Neural cell (in vitro differentiated cells): ENCODE data around the gene GRAP2. TPM values are rescaled to one million over a fixed set of nuclear protein-coding genes. Genes with fewer than 3 reads are reported as not detected.

Experiments
- H2AFZ ChIP-seq: fragments of 200-600, 300-800 bp; sonication (generic), shearing (Covaris generic); 2 replicates; pipeline ENCODE4 v1.6.0; 2014; ENCODE audit warnings: low read depth, mild to moderate bottlenecking, antibody characterized with exemption, low read length, moderate library complexity
- H3F3A ChIP-seq: fragments of 200-600 bp; shearing (Covaris generic); 2 replicates; pipeline ENCODE4 v1.6.1; 2016; ENCODE audit warnings: mild to moderate bottlenecking, moderate library complexity, mixed read lengths, antibody characterized with exemption, low read length; ENCODE audit not compliant: insufficient read depth, poor library complexity, severe bottlenecking
- H3K27ac ChIP-seq: fragments of 200-600, 300-800 bp; sonication (generic), shearing (Covaris generic); 2 replicates; pipeline ENCODE4 v1.5.1; 2014; ENCODE audit warnings: mild to moderate bottlenecking, low read length, moderate library complexity
- H3K27me3 ChIP-seq: fragments of 300-800, 200-600 bp; sonication (generic), shearing (Covaris generic); 2 replicates; pipeline ENCODE4 v1.6.0; 2014; ENCODE audit warnings: mild to moderate bottlenecking, low read depth, low read length, moderate library complexity; ENCODE audit not compliant: insufficient read depth
- H3K36me3 ChIP-seq: fragments of 300-800, 200-600 bp; sonication (generic), shearing (Covaris generic); 2 replicates; pipeline ENCODE4 v1.5.1; 2014; ENCODE audit warnings: mild to moderate bottlenecking, antibody characterized with exemption, low read length, moderate library complexity; ENCODE audit not compliant: insufficient read depth
- H3K4me2 ChIP-seq: fragments of 300-800, 200-600 bp; sonication (generic), shearing (Covaris generic); 2 replicates; pipeline ENCODE4 v1.6.0; 2014; ENCODE audit warnings: mild to moderate bottlenecking, low read length
- H3K4me3 ChIP-seq: fragments of 300-800, 200-600 bp; sonication (generic), shearing (Covaris generic); 2 replicates; pipeline ENCODE4 v1.5.1; 2014; ENCODE audit warnings: mild to moderate bottlenecking, low read length, moderate library complexity
- H3K79me2 ChIP-seq: fragments of 200-600 bp; shearing (Covaris generic); replicated peaks from 2 replicates; pipeline ENCODE4 v1.6.0; 2014; ENCODE audit warnings: mild to moderate bottlenecking, low read length, moderate library complexity; ENCODE audit not compliant: insufficient read depth
- H3K9ac ChIP-seq: fragments of 300-800, 200-600 bp; sonication (generic), shearing (Covaris generic); 2 replicates; pipeline ENCODE4 v1.6.1; 2016; ENCODE audit warnings: mild to moderate bottlenecking, low read length, mixed read lengths
- H3K9me2 ChIP-seq: fragments of 200-600 bp; shearing (Covaris generic); 2 replicates; pipeline ENCODE4 v1.6.1; 2016; ENCODE audit warnings: mild to moderate bottlenecking, low read length, mixed read lengths; ENCODE audit not compliant: insufficient read depth
- H3K9me3 ChIP-seq: fragments of 200-600, 300-800 bp; sonication (generic), shearing (Covaris generic); 2 replicates; pipeline ENCODE4 v1.6.1; 2016; ENCODE audit warnings: mild to moderate bottlenecking, mixed run types, low read length, moderate library complexity, mixed read lengths
- H4K20me1 ChIP-seq: fragments of 200-600 bp; shearing (Covaris generic); 2 replicates; pipeline ENCODE4 v1.6.1; 2016; ENCODE audit warnings: mild to moderate bottlenecking, mixed run types; ENCODE audit not compliant: insufficient read depth
- CTCF ChIP-seq: fragments of 450-650 bp; IDR thresholded peaks from 2 replicates; pipeline ENCODE4 v1.5.1; 2014; ENCODE audit warnings: antibody characterized with exemption, mild to moderate bottlenecking, moderate library complexity; ENCODE audit not compliant: poor library complexity, severe bottlenecking
- EP300 ChIP-seq: fragments of 450-650 bp; conservative IDR thresholded peaks from 2 replicates; pipeline ENCODE4 v1.6.1; 2014; ENCODE audit warnings: antibody characterized with exemption, mild to moderate bottlenecking, moderate library complexity; ENCODE audit not compliant: poor library complexity, severe bottlenecking
- EZH2 ChIP-seq: fragments of 200-600, 300-800 bp; shearing (Covaris generic), sonication (generic); IDR thresholded peaks from 2 replicates; pipeline ENCODE4 v1.6.1; 2014; ENCODE audit warnings: antibody characterized with exemption, low read length, borderline replicate concordance, mild to moderate bottlenecking; ENCODE audit not compliant: insufficient read depth, poor library complexity, severe bottlenecking
- MXI1 ChIP-seq: fragments of 450-650 bp; conservative IDR thresholded peaks from 2 replicates; pipeline ENCODE4 v1.6.1; 2014; ENCODE audit warnings: antibody characterized with exemption, mild to moderate bottlenecking; ENCODE audit not compliant: poor library complexity, severe bottlenecking
- POLR2AphosphoS5 ChIP-seq: IDR thresholded peaks from 2 replicates; pipeline ENCODE4 v1.6.1; 2012
- RAD21 ChIP-seq: fragments of 450-650 bp; conservative IDR thresholded peaks from 2 replicates; pipeline ENCODE4 v1.6.1; 2014; ENCODE audit warnings: antibody characterized with exemption, mild to moderate bottlenecking, moderate library complexity
- REST ChIP-seq: IDR thresholded peaks from 2 replicates; pipeline ENCODE4 v1.6.1; 2012; ENCODE audit warnings: borderline replicate concordance
- SMC3 ChIP-seq: fragments of 450-650 bp; conservative IDR thresholded peaks from 2 replicates; pipeline ENCODE4 v1.6.1; 2014; ENCODE audit warnings: antibody characterized with exemption, mild to moderate bottlenecking, moderate library complexity; ENCODE audit not compliant: poor library complexity
- TAF1 ChIP-seq: IDR thresholded peaks from 2 replicates; pipeline ENCODE4 v1.6.1; 2012; ENCODE audit warnings: low read depth
- polyA plus RNA-seq: library from polyadenylated mRNA; depleted of rRNA; stranded (reverse); fragments of >200 nt; gene quantifications from 2 replicates; pipeline ENCODE4 v1.2.3, GENCODE V29; 2014

GRAP2 gene
- polyA plus RNA-seq, 1 donor from 2014 or later: 0.30 TPM

GRCh38 chr22:39984006-39984405, 83.1 kb downstream of the GRAP2 start:
- TF ChIP-seq EP300: no peak
- TF ChIP-seq MXI1: no peak
- TF ChIP-seq RAD21: no peak
- TF ChIP-seq TAF1: no peak
- TF ChIP-seq CTCF: no peak
- no peak for TF ChIP-seq POLR2AphosphoS5
- no peak for TF ChIP-seq REST
- no peak for TF ChIP-seq EZH2
- TF ChIP-seq SMC3: no peak
- H3K9me2 ChIP-seq: no peaks in the 10 kb centered on the region
- no peaks in the 10 kb centered on the region for H3K9me3 ChIP-seq
- H3K4me2 ChIP-seq: no peak overlapping the region
- no peaks in the 10 kb centered on the region for H3K79me2 ChIP-seq
- no peak overlapping the region for H3K4me3 ChIP-seq
- H2AFZ ChIP-seq: no peak overlapping the region
- no peaks in the 10 kb centered on the region for H3K27me3 ChIP-seq
- no peaks in the 10 kb centered on the region for H4K20me1 ChIP-seq
- no peaks in the 10 kb centered on the region for H3F3A ChIP-seq
- no peak overlapping the region for H3K27ac ChIP-seq
- no peak overlapping the region for H3K9ac ChIP-seq
- no peaks in the 10 kb centered on the region for H3K36me3 ChIP-seq

GRCh38 chr22:39984746-39985145, 83.9 kb downstream of the GRAP2 start:
- TF ChIP-seq MXI1 (no peak), TAF1 (no peak), CTCF (no peak), REST (no peak), RAD21 (no peak), POLR2AphosphoS5 (no peak), EZH2 (no peak), SMC3 (no peak), EP300 (no peak)
- H3K27me3 ChIP-seq: no peaks in the 10 kb centered on the region
- H3K9me2 ChIP-seq: no peaks in the 10 kb centered on the region
- no peaks in the 10 kb centered on the region for H4K20me1 ChIP-seq
- H3K79me2 ChIP-seq: no peaks in the 10 kb centered on the region
- no peak overlapping the region for H2AFZ ChIP-seq
- H3K9ac ChIP-seq: no peak overlapping the region
- H3K36me3 ChIP-seq: no peaks in the 10 kb centered on the region
- no peak overlapping the region for H3K4me2 ChIP-seq
- H3K9me3 ChIP-seq: no peaks in the 10 kb centered on the region
- no peaks in the 10 kb centered on the region for H3F3A ChIP-seq
- H3K27ac ChIP-seq: no peak overlapping the region
- H3K4me3 ChIP-seq: no peak overlapping the region
